ENCODE measurements around the gene RABGAP1L.

RABGAP1L gene

DNA sequence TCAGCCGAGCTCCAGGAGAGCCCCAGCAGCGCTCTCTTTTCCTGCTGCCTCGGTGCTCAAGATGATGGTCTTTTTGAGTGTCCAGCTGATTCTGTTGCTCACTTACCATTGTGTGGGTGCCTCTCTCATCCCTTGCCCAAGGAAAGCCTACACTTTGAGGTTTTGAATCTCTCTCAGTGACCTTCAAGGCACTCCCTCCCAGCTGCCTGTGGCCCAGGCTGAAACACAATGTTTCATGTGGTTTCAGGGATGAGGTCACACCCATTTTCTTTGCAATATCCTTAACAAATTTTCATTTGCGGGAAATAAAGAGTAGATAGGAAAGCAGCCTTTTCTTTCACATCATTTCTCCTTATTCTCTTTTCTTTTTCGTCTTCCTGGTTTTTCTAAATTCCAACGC lies 876.5 kb downstream of the RABGAP1L start:
- Histone ChIP-seq H3K36me3 (ENCODE audit: control insufficient read depth in 1 of 2, insufficient read depth in 2 of 2, low read length in 2 of 2) (no peaks in the 10 kb centered on the region), H3K79me2 (ENCODE audit: control insufficient read depth, insufficient read depth, low read length, poor library complexity) (no peaks in the 10 kb centered on the region)

DNA sequence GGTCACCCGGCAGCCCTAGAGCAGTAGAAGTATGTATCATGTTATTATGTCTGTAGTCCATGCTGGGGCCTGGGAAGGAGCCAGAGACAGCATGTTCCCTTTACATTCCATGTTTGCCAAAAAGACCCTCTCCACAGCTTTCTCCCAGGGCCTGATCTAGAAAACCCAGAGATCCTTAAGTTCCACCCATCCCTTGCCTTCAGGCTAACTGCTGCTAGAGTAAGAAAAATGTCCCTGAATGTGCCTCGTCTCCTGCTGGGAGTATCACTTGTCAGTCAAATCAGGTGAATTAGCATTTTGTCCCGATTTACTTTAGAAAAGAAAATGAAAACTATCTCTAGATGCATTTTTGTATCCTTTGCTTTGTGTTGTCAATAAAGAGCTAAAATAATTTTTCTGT lies 877.2 kb downstream of the RABGAP1L start:
- Histone ChIP-seq H4K91ac (ENCODE audit: low read depth, low read length) (no peak overlapping the region), H3K27me3 (ENCODE audit: insufficient read depth, low read length) (no peaks in the 10 kb centered on the region), H3K27ac (ENCODE audit: low read depth, low read length) (no peak overlapping the region), H3K79me1 (ENCODE audit: low read length) (no peaks in the 10 kb centered on the region), H2BK5ac (ENCODE audit: low read depth, low read length, poor library complexity) (no peak overlapping the region), H3K79me2 (ENCODE audit: control insufficient read depth, insufficient read depth, low read length, poor library complexity) (no peaks in the 10 kb centered on the region), H2BK120ac (ENCODE audit: insufficient read depth, low read length, poor library complexity) (no peak overlapping the region), H3K4me2 (ENCODE audit: low read length) (no peak overlapping the region), H4K12ac (ENCODE audit: low read depth, low read length) (no peak overlapping the region), H3K4me1 (ENCODE audit: control insufficient read depth in 1 of 2, insufficient read depth in 2 of 2, low read length in 2 of 2) (peaks cover 2 to 3% of the 10 kb centered on the region in 2 experiments), H2AFZ (ENCODE audit: insufficient read depth, low read length, poor library complexity) (no peak overlapping the region), H2AK5ac (ENCODE audit: low read length) (no peak overlapping the region), H3K9me3 (ENCODE audit: insufficient read depth, low read depth, low read length) (no peaks in the 10 kb centered on the region), H2BK12ac (ENCODE audit: low read length) (no peak overlapping the region), H4K8ac (ENCODE audit: low read depth, low read length) (no peak overlapping the region), H3K36me3 (ENCODE audit: control insufficient read depth in 1 of 2, insufficient read depth in 2 of 2, low read length in 2 of 2) (no peaks in the 10 kb centered on the region), H3K4ac (ENCODE audit: low read depth, low read length) (no peak overlapping the region), H3K9ac (ENCODE audit: low read length) (no peak overlapping the region), H3K14ac (ENCODE audit: low read length) (no peak overlapping the region), H3K23ac (ENCODE audit: low read length) (no peak overlapping the region), H3K18ac (ENCODE audit: low read length) (no peak overlapping the region), H3K4me3 (ENCODE audit: low read depth, low read length) (no peak overlapping the region)
- no CpG with 5 or more reads among the region's 3 CpGs for WGBS (ENCODE audit: extremely low coverage, insufficient coverage, insufficient read length)
- DNase-seq, result no peak

More for the DNA sequence above, 876.5 kb downstream of the RABGAP1L start:
- Histone ChIP-seq H3K9ac (ENCODE audit: low read length) (no peak overlapping the region), H2BK5ac (ENCODE audit: low read depth, low read length, poor library complexity) (no peak overlapping the region), H3K79me1 (ENCODE audit: low read length) (no peaks in the 10 kb centered on the region), H2BK120ac (ENCODE audit: insufficient read depth, low read length, poor library complexity) (no peak overlapping the region), H4K12ac (ENCODE audit: low read depth, low read length) (no peak overlapping the region), H3K4me2 (ENCODE audit: low read length) (no peak overlapping the region), H4K8ac (ENCODE audit: low read depth, low read length) (no peak overlapping the region), H2AK5ac (ENCODE audit: low read length) (no peak overlapping the region), H3K14ac (ENCODE audit: low read length) (no peak overlapping the region), H3K4me1 (ENCODE audit: control insufficient read depth in 1 of 2, insufficient read depth in 2 of 2, low read length in 2 of 2) (peaks cover 2 to 3% of the 10 kb centered on the region in 2 experiments), H2AFZ (ENCODE audit: insufficient read depth, low read length, poor library complexity) (no peak overlapping the region), H3K9me3 (ENCODE audit: insufficient read depth, low read depth, low read length) (no peaks in the 10 kb centered on the region), H3K4ac (ENCODE audit: low read depth, low read length) (no peak overlapping the region), H3K4me3 (ENCODE audit: low read depth, low read length) (no peak overlapping the region), H3K23ac (ENCODE audit: low read length) (no peak overlapping the region), H2BK12ac (ENCODE audit: low read length) (no peak overlapping the region), H3K27ac (ENCODE audit: low read depth, low read length) (no peak overlapping the region), H4K91ac (ENCODE audit: low read depth, low read length) (no peak overlapping the region), H3K18ac (ENCODE audit: low read length) (no peak overlapping the region), H3K27me3 (ENCODE audit: insufficient read depth, low read length) (no peaks in the 10 kb centered on the region)
- WGBS (ENCODE audit: extremely low coverage, insufficient coverage, insufficient read length), result no CpG with 5 or more reads among the region's 6 CpGs
- DNase-seq, result no peak

- Histone ChIP-seq H4K12ac (ENCODE audit: low read depth, low read length) (no peak overlapping the region), H3K4ac (ENCODE audit: low read depth, low read length) (no peak overlapping the region), H3K4me3 (ENCODE audit: low read depth, low read length) (no peak overlapping the region), H2BK120ac (ENCODE audit: insufficient read depth, low read length, poor library complexity) (no peak overlapping the region), H3K4me2 (ENCODE audit: low read length) (no peak overlapping the region), H2BK12ac (ENCODE audit: low read length) (no peak overlapping the region), H2BK5ac (ENCODE audit: low read depth, low read length, poor library complexity) (no peak overlapping the region), H2AK5ac (ENCODE audit: low read length) (no peak overlapping the region), H3K23ac (ENCODE audit: low read length) (no peak overlapping the region), H3K9ac (ENCODE audit: low read length) (no peak overlapping the region), H4K8ac (ENCODE audit: low read depth, low read length) (no peak overlapping the region), H4K91ac (ENCODE audit: low read depth, low read length) (no peak overlapping the region), H3K14ac (ENCODE audit: low read length) (no peak overlapping the region), H3K18ac (ENCODE audit: low read length) (no peak overlapping the region), H3K27ac (ENCODE audit: low read depth, low read length) (no peak overlapping the region), H3K36me3 (ENCODE audit: control insufficient read depth in 1 of 2, insufficient read depth in 2 of 2, low read length in 2 of 2) (no peaks in the 10 kb centered on the region), H3K79me1 (ENCODE audit: low read length) (no peaks in the 10 kb centered on the region), H3K9me3 (ENCODE audit: insufficient read depth, low read depth, low read length) (no peaks in the 10 kb centered on the region), H2AFZ (ENCODE audit: insufficient read depth, low read length, poor library complexity) (no peak overlapping the region), H3K4me1 (ENCODE audit: control insufficient read depth in 1 of 2, insufficient read depth in 2 of 2, low read length in 2 of 2) (peaks cover 2 to 3% of the 10 kb centered on the region in 2 experiments), H3K79me2 (ENCODE audit: control insufficient read depth, insufficient read depth, low read length, poor library complexity) (no peaks in the 10 kb centered on the region), H3K27me3 (ENCODE audit: insufficient read depth, low read length) (no peaks in the 10 kb centered on the region)
- no peak for DNase-seq
- no CpG with 5 or more reads among the region's 7 CpGs for WGBS (ENCODE audit: extremely low coverage, insufficient coverage, insufficient read length)
Observed at GRCh38 chr1:175037416-175037815, 878.1 kb downstream of the RABGAP1L start.

- Histone ChIP-seq H3K4me3 (ENCODE audit: low read depth, low read length) (no peak overlapping the region), H3K27me3 (ENCODE audit: insufficient read depth, low read length) (no peaks in the 10 kb centered on the region), H3K23ac (ENCODE audit: low read length) (no peak overlapping the region), H3K4me2 (ENCODE audit: low read length) (no peak overlapping the region), H3K9me3 (ENCODE audit: insufficient read depth, low read depth, low read length) (no peaks in the 10 kb centered on the region), H3K79me2 (ENCODE audit: control insufficient read depth, insufficient read depth, low read length, poor library complexity) (no peaks in the 10 kb centered on the region), H3K36me3 (ENCODE audit: control insufficient read depth in 1 of 2, insufficient read depth in 2 of 2, low read length in 2 of 2) (no peaks in the 10 kb centered on the region), H2AK5ac (ENCODE audit: low read length) (no peak overlapping the region), H4K8ac (ENCODE audit: low read depth, low read length) (no peak overlapping the region), H3K18ac (ENCODE audit: low read length) (no peak overlapping the region), H3K79me1 (ENCODE audit: low read length) (no peaks in the 10 kb centered on the region), H3K14ac (ENCODE audit: low read length) (no peak overlapping the region), H4K91ac (ENCODE audit: low read depth, low read length) (no peak overlapping the region), H3K4ac (ENCODE audit: low read depth, low read length) (no peak overlapping the region), H4K12ac (ENCODE audit: low read depth, low read length) (no peak overlapping the region), H3K4me1 (ENCODE audit: control insufficient read depth in 1 of 2, insufficient read depth in 2 of 2, low read length in 2 of 2) (peaks cover 5 to 9% of the 10 kb centered on the region in 2 experiments), H2BK120ac (ENCODE audit: insufficient read depth, low read length, poor library complexity) (no peak overlapping the region), H3K9ac (ENCODE audit: low read length) (no peak overlapping the region), H2AFZ (ENCODE audit: insufficient read depth, low read length, poor library complexity) (no peak overlapping the region), H3K27ac (ENCODE audit: low read depth, low read length) (no peak overlapping the region), H2BK12ac (ENCODE audit: low read length) (no peak overlapping the region), H2BK5ac (ENCODE audit: low read depth, low read length, poor library complexity) (no peak overlapping the region)
- no peak for DNase-seq
- WGBS (ENCODE audit: extremely low coverage, insufficient coverage, insufficient read length), result no CpG with 5 or more reads among the region's 4 CpGs
Observed at GRCh38 chr1:175040324-175040879, 881.1 kb downstream of the RABGAP1L start.

All from trophoblast cell (in vitro differentiated cells and primary cell).